ENCODE measurements around the gene SPSB3. TPM values are rescaled to one million over a fixed set of nuclear protein-coding genes. Genes with fewer than 3 reads are reported as not detected.
A peak's percentile ranks its signal among the peaks of the same experiment; 100 is the strongest.

SPSB3 gene
- total and polyA plus RNA-seq, 9 of the 15 experiments (the other 6 are each of a cell fraction or from before 2014, with no cell fraction given) = 0.39 to 37.4 (median 7.1) TPM

- TF ChIP-seq CREB3 (tag; conservative IDR thresholded peaks at IDR 0.05; ENCODE audit: low read depth) = no peak
- peak; percentile 93; the same call in 1 of the 2 replicates for TF ChIP-seq CC2D1A (IDR thresholded peaks at IDR 0.05)
- no peak for TF ChIP-seq PRDM10 (IDR thresholded peaks at IDR 0.05; ENCODE audit: partially characterized antibody)
- TF ChIP-seq MLLT1 (IDR thresholded peaks at IDR 0.05) = peak in 1 of 2 experiments; percentile 98; a peak in 2 of 4 replicates
- TF ChIP-seq CBX3 (IDR thresholded peaks at IDR 0.05; ENCODE audit: borderline replicate concordance in 1 of 2, low read length in 2 of 2) = no peak
- no peak for TF ChIP-seq ZSCAN32 (CRISPR knock-in tag; IDR thresholded peaks at IDR 0.05)
- no peak; a peak in 1 of 4 replicates for TF ChIP-seq HDAC1 (IDR thresholded peaks at IDR 0.05)
- no peak for TF ChIP-seq ZNF589 (CRISPR knock-in tag; IDR thresholded peaks at IDR 0.05; ENCODE audit: low read depth)
- TF ChIP-seq CSDE1 (IDR thresholded peaks at IDR 0.05) = no peak
- no peak for TF ChIP-seq HMG20B (CRISPR knock-in tag; IDR thresholded peaks at IDR 0.05)
- no peak for TF ChIP-seq ARID1B (IDR thresholded peaks at IDR 0.05)
- TF ChIP-seq KLF6 (CRISPR knock-in tag; IDR thresholded peaks at IDR 0.05; ENCODE audit: borderline replicate concordance) = no peak
- no peak for TF ChIP-seq ZZZ3 (IDR thresholded peaks at IDR 0.05)
- peak; percentile 97 for TF ChIP-seq PBX2 (CRISPR knock-in tag; IDR thresholded peaks at IDR 0.05; ENCODE audit: low read depth)
- TF ChIP-seq PBX2 (tag; conservative IDR thresholded peaks at IDR 0.05; ENCODE audit: low read depth) = peak; percentile 99
- peak in 1 of 2 experiments; percentile 97; a peak in 2 of 4 replicates for TF ChIP-seq ZNF639 (CRISPR knock-in tag; conservative IDR thresholded peaks at IDR 0.05 in 1 of 2, IDR thresholded peaks at IDR 0.05 in 1 of 2)
These were observed at the start of gene SPSB3, which contains the start of gene NUBP2 (continued) for GRCh38 chr16:1782408-1783264.

Data from K562 (cell line).